ENCODE data around the gene KLHL17.
A peak's percentile ranks its signal among the peaks of the same experiment; 100 is the strongest.
"Not testable (repeated sequence)": the region's sequence is repeated elsewhere in the genome, so short reads cannot be mapped to it uniquely, and the experiment has no call there.

The KLHL17 gene

GRCh38 chr1:1006305-1007159 lies 46.1 kb downstream of the KLHL17 start:
- H3K4me3 ChIP-seq (replicated peaks; ENCODE audit: low read depth, low read length): no peak overlapping the region
- no peak for TF ChIP-seq CTCF (IDR thresholded peaks at IDR 0.05; ENCODE audit: low read depth, low read length, missing control alignments)
- DNase-seq (ENCODE audit: extremely low read depth, low read depth): no peak

DNA sequence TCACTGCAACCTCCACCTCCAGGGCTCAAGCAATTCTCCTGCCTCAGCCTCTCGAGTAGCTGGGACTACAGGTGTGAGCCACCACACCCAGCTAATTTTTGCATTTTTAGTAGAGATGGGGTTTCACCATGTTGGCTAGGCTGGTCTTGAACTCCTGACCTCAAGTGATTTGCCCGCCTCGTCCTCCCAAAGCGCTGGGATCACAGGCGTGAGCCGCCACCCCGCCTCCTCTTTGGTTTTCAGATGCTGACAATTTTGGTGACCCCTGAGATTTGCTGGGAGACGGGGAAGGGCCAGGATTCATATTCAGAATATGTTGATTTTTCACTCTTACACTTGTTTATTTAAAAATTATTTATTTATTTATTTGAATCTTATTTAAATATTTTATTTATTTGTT lies 49.7 kb downstream of the KLHL17 start:
- not testable (repeated sequence) for DNase-seq (ENCODE audit: extremely low read depth, low read depth); H3K4me3 ChIP-seq (replicated peaks; ENCODE audit: low read depth, low read length)

DNA sequence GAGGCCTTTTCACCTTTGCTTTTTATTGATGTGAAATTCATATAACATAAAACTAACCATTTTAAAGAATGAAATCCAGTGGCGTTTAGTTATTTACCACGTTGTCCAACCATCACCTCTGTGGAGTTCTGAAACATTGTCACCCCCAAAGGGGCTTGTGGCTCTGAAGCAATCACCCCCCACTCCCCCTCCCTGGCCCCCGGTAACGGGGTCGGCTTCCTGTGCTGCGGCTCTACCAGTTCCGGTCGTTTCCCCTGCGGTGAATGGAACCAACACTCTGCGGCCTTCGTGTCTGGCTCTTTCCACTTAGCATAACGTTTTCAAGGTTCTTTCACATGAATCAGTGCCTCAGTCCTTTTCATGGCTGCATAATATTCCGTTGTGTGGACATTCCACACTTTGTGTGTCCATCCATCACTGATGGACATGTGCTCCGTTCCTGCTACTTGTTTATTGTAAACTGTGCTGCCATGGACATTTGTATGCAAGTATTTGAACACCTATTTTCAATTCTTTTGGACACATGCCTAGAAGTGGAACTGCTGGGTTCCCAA lies 51.1 kb downstream of the KLHL17 start:
- TF ChIP-seq CTCF (IDR thresholded peaks at IDR 0.05; ENCODE audit: low read depth, low read length, missing control alignments): no peak
- DNase-seq (ENCODE audit: extremely low read depth, low read depth): no peak
- H3K4me3 ChIP-seq (replicated peaks; ENCODE audit: low read depth, low read length): no peak overlapping the region

GRCh38 chr1:1012736-1013104 lies 52.3 kb downstream of the KLHL17 start:
- not testable (repeated sequence) for DNase-seq (ENCODE audit: extremely low read depth, low read depth)
- peak overlapping the region; percentile 65 for H3K4me3 ChIP-seq (replicated peaks; ENCODE audit: low read depth, low read length)

- H3K4me3 ChIP-seq (replicated peaks; ENCODE audit: low read depth, low read length): peak within 1 kb of the TSS; percentile 65
- DNase-seq (ENCODE audit: extremely low read depth, low read depth): no peak
- no peak for TF ChIP-seq CTCF (IDR thresholded peaks at IDR 0.05; ENCODE audit: low read depth, low read length, missing control alignments)
Measured at GRCh38 chr1:1013105-1013921, 52.9 kb downstream of the KLHL17 start, which contains the start of gene ISG15. TSS of gene ISG15 (plus strand) at chr1:1013497. CDS start at chr1:1013574, 77 bp downstream.

- no peak for DNase-seq (ENCODE audit: extremely low read depth, low read depth)
- peak overlapping the region; percentile 65 for H3K4me3 ChIP-seq (replicated peaks; ENCODE audit: low read depth, low read length)
- TF ChIP-seq CTCF (IDR thresholded peaks at IDR 0.05; ENCODE audit: low read depth, low read length, missing control alignments): no peak
Measured at GRCh38 chr1:1013922-1014648, 53.7 kb downstream of the KLHL17 start.

GRCh38 chr1:1014799-1015681 lies 54.7 kb downstream of the KLHL17 start:
- TF ChIP-seq CTCF (IDR thresholded peaks at IDR 0.05; ENCODE audit: low read depth, low read length, missing control alignments): peak; percentile 41
- peak overlapping the region; percentile 65 for H3K4me3 ChIP-seq (replicated peaks; ENCODE audit: low read depth, low read length)
- DNase-seq (ENCODE audit: extremely low read depth, low read depth): no peak
